ENCODE data around the gene WBP2. TPM values are rescaled to one million over a fixed set of nuclear protein-coding genes. Genes with fewer than 3 reads are reported as not detected.
A peak's percentile ranks its signal among the peaks of the same experiment; 100 is the strongest.
"Not testable (repeated sequence)": the region's sequence is repeated elsewhere in the genome, so short reads cannot be mapped to it uniquely, and the experiment has no call there.

Gene WBP2
- total RNA-seq, 1 donor = 26.8 TPM

- DNase-seq (ENCODE audit: low read depth) = no peak
- H3K4me3 ChIP-seq (ENCODE audit: low read depth, low read length) = no peak overlapping the region
- TF ChIP-seq CTCF (IDR thresholded peaks at IDR 0.05; ENCODE audit: insufficient read depth, low read depth, low read length) = no peak
Measured at GRCh38 chr17:75815399-75815798, 39.7 kb downstream of the WBP2 start.

GRCh38 chr17:75814900-75815373, 40.2 kb downstream of the WBP2 start:
- DNase-seq (ENCODE audit: low read depth) = peak; percentile 51
- H3K4me3 ChIP-seq (ENCODE audit: low read depth, low read length) = no peak overlapping the region
- no peak for TF ChIP-seq CTCF (IDR thresholded peaks at IDR 0.05; ENCODE audit: insufficient read depth, low read depth, low read length)

GRCh38 chr17:75814021-75814395, 41.1 kb downstream of the WBP2 start:
- no peak for TF ChIP-seq CTCF (IDR thresholded peaks at IDR 0.05; ENCODE audit: insufficient read depth, low read depth, low read length)
- H3K4me3 ChIP-seq (ENCODE audit: low read depth, low read length) = no peak overlapping the region
- DNase-seq (ENCODE audit: low read depth) = no peak

GRCh38 chr17:75813081-75814020, 41.8 kb downstream of the WBP2 start:
- TF ChIP-seq CTCF (IDR thresholded peaks at IDR 0.05; ENCODE audit: insufficient read depth, low read depth, low read length) = no peak
- no peak for DNase-seq (ENCODE audit: low read depth)
- no peak overlapping the region for H3K4me3 ChIP-seq (ENCODE audit: low read depth, low read length)

- no peak overlapping the region for H3K4me3 ChIP-seq (ENCODE audit: low read depth, low read length)
- no peak for DNase-seq (ENCODE audit: low read depth)
- TF ChIP-seq CTCF (IDR thresholded peaks at IDR 0.05; ENCODE audit: insufficient read depth, low read depth, low read length) = no peak
Measured at GRCh38 chr17:75812096-75813013, 42.8 kb downstream of the WBP2 start.

GRCh38 chr17:75811174-75811573, 44.0 kb downstream of the WBP2 start:
- no peak for TF ChIP-seq CTCF (IDR thresholded peaks at IDR 0.05; ENCODE audit: insufficient read depth, low read depth, low read length)
- no peak overlapping the region for H3K4me3 ChIP-seq (ENCODE audit: low read depth, low read length)
- no peak for DNase-seq (ENCODE audit: low read depth)

- DNase-seq (ENCODE audit: low read depth); H3K4me3 ChIP-seq (ENCODE audit: low read depth, low read length): not testable (repeated sequence)
Measured at GRCh38 chr17:75810756-75811155, 44.4 kb downstream of the WBP2 start.

Data from fibroblast of villous mesenchyme (primary cell).